CD4-positive, alpha-beta T cell (primary cell): Measurements from ENCODE around the gene FBXO38. TPM values are rescaled to one million over a fixed set of nuclear protein-coding genes. Genes with fewer than 3 reads are reported as not detected.

ENCODE experiments used
- ATAC-seq: fragments of 200-7000 bp; cut with Tn5 transposase; one replicate; pipeline ENCODE4 v1.10.0; 2022; ENCODE audit warnings: mild to moderate bottlenecking; ENCODE audit not compliant: poor library complexity
- CTCF ChIA-PET: fragments of 350-600 bp; sonication (Branson Sonifier 250); formaldehyde crosslinking; loops from one replicate; lab custom pipeline; 2021; ENCODE audit warnings: antibody characterized with exemption, inconsistent platforms; lab: Charles Lee
- POLR2A ChIA-PET: fragments of 350-600 bp; sonication (Branson Sonifier 250); formaldehyde crosslinking; loops from one replicate; lab custom pipeline; 2021; ENCODE audit warnings: antibody characterized with exemption, inconsistent platforms; lab: Charles Lee
- DNase-seq, 14 experiments: peaks; one replicate each; pipeline ENCODE4 v3.0.0-alpha.2; 2013 to 2020; ENCODE audit warnings: mixed read lengths in 2 of 14
- H3K27ac ChIP-seq, 2 donors: one replicate each; pipeline versions ENCODE4 v1.5.1 to v1.7.0; 2013; ENCODE audit warnings: low read length in 2 of 2, low read depth in 1 of 2, mild to moderate bottlenecking in 1 of 2
- H3K27me3 ChIP-seq, 2 experiments: 1 replicate in 1 of 2; 2 replicates in 1 of 2; pipeline versions ENCODE4 v1.6.1 to v1.7.0; 2013; ENCODE audit warnings: low read length in 2 of 2, control low read depth in 1 of 2, mild to moderate bottlenecking in 1 of 2, moderate library complexity in 1 of 2; ENCODE audit not compliant: insufficient read depth in 2 of 2, control insufficient read depth in 1 of 2
- H3K36me3 ChIP-seq: one replicate; pipeline ENCODE4 v1.6.1; 2013; ENCODE audit warnings: low read length, control low read depth; ENCODE audit not compliant: insufficient read depth
- H3K4me1 ChIP-seq: one replicate; pipeline ENCODE4 v1.6.1; 2013; ENCODE audit warnings: low read length, control low read depth; ENCODE audit not compliant: insufficient read depth
- H3K4me3 ChIP-seq: one replicate; pipeline ENCODE4 v1.5.1; 2013; ENCODE audit warnings: mild to moderate bottlenecking, low read length, moderate library complexity
- H3K9me3 ChIP-seq, 2 experiments: 1 replicate in 1 of 2; 2 replicates in 1 of 2; pipeline versions ENCODE4 v1.6.1 to v1.7.0; 2013; ENCODE audit warnings: low read length in 2 of 2, mild to moderate bottlenecking in 2 of 2, control low read depth in 1 of 2, moderate library complexity in 1 of 2; ENCODE audit not compliant: control insufficient read depth in 1 of 2, insufficient read depth in 1 of 2
- H3K27ac Mint-ChIP-seq: one replicate; pipeline ENCODE4 v1.8.0; 2020; ENCODE audit warnings: mixed read lengths
- H3K27me3 Mint-ChIP-seq: one replicate; pipeline ENCODE4 v1.8.0; 2021; ENCODE audit warnings: mixed read lengths
- H3K36me3 Mint-ChIP-seq: one replicate; pipeline ENCODE4 v1.8.0; 2021; ENCODE audit warnings: low read depth, mixed read lengths
- H3K4me1 Mint-ChIP-seq: one replicate; pipeline ENCODE4 v1.8.0; 2021; ENCODE audit warnings: low read depth, mixed read lengths
- H3K4me3 Mint-ChIP-seq: one replicate; pipeline ENCODE4 v1.8.0; 2020; ENCODE audit warnings: mild to moderate bottlenecking, mixed read lengths
- H3K9me3 Mint-ChIP-seq: one replicate; pipeline ENCODE4 v1.8.0; 2020; ENCODE audit warnings: mixed read lengths
- CTCF ChIP-seq: fragments of 200-600 bp; IDR thresholded peaks from one replicate; pipeline ENCODE4 v1.8.0; 2022; ENCODE audit warnings: antibody characterized with exemption, mild to moderate bottlenecking
- intact Hi-C, 2 experiments: fragments of 100-400 bp; cut with DNase I in 1 of 2; cut with micrococcal nuclease in 1 of 2; formaldehyde crosslinking; loops; one replicate each; pipeline versions ENCODE4 v1.15.1 to v1.9.0; 2023 to 2025; cut with DNase I, micrococcal nuclease
- total RNA-seq, 174 experiments: library from RNA in 2 of 174; stranded (reverse) in 2 of 174; gene quantifications; one replicate each; pipeline ENCODE4 v1.2.3 and lab custom pipeline; 2021 to 2026

FBXO38 gene
- total RNA-seq, 2 experiments from 2014 or later: 45.7 to 47.3 TPM

GRCh38 chr5:148433826-148434225 lies 50.1 kb downstream of the FBXO38 start:
- intact Hi-C loops: no loop called here
- Histone ChIP-seq H3K27me3 (no peaks in the 10 kb centered on the region), H3K4me3 (no peak overlapping the region), H3K4me1 (no peaks in the 10 kb centered on the region), H3K27ac (no peak overlapping the region), H3K36me3 (peaks cover 53% of the 10 kb centered on the region), H3K9me3 (no peaks in the 10 kb centered on the region)
- TF ChIP-seq CTCF: no peak
- H3K4me3 Mint-ChIP-seq: no peak overlapping the region
- H3K9me3 Mint-ChIP-seq: no peaks in the 10 kb centered on the region
- H3K27ac Mint-ChIP-seq: no peak overlapping the region
- peaks cover 6% of the 10 kb centered on the region for H3K4me1 Mint-ChIP-seq
- H3K36me3 Mint-ChIP-seq: peaks cover 85% of the 10 kb centered on the region
- no peak for DNase-seq
- CTCF ChIA-PET: no interaction called here
- no peak for ATAC-seq
- POLR2A ChIA-PET: no interaction called here
- no peaks in the 10 kb centered on the region for H3K27me3 Mint-ChIP-seq

GRCh38 chr5:148436029-148436428 lies 52.3 kb downstream of the FBXO38 start:
- no peak for TF ChIP-seq CTCF
- intact Hi-C loops: no loop called here
- H3K4me1 ChIP-seq: no peaks in the 10 kb centered on the region
- no peaks in the 10 kb centered on the region for H3K9me3 ChIP-seq
- H3K27me3 ChIP-seq: no peaks in the 10 kb centered on the region
- peaks cover 74% of the 10 kb centered on the region for H3K36me3 ChIP-seq
- ChIA-PET POLR2A (no interaction called here), CTCF (no interaction called here)
- ATAC-seq: no peak
- no peak overlapping the region for H3K4me3 ChIP-seq
- peaks cover 3% of the 10 kb centered on the region for H3K4me1 Mint-ChIP-seq
- no peaks in the 10 kb centered on the region for H3K27me3 Mint-ChIP-seq
- DNase-seq: no peak
- H3K36me3 Mint-ChIP-seq: peaks cover 94% of the 10 kb centered on the region
- H3K27ac ChIP-seq: no peak overlapping the region
- H3K4me3 Mint-ChIP-seq: no peak overlapping the region
- no peaks in the 10 kb centered on the region for H3K9me3 Mint-ChIP-seq
- no peak overlapping the region for H3K27ac Mint-ChIP-seq

GRCh38 chr5:148437249-148437648 lies 53.5 kb downstream of the FBXO38 start:
- intact Hi-C loops: no loop called here
- H3K27ac ChIP-seq: no peak overlapping the region
- H3K4me1 ChIP-seq: no peaks in the 10 kb centered on the region
- Mint-ChIP-seq H3K27me3 (no peaks in the 10 kb centered on the region), H3K4me3 (no peak overlapping the region), H3K27ac (peak overlapping the region; percentile 65), H3K4me1 (no peaks in the 10 kb centered on the region), H3K9me3 (no peaks in the 10 kb centered on the region), H3K36me3 (peaks cover 92% of the 10 kb centered on the region)
- ATAC-seq (no peak), DNase-seq (no peak)
- TF ChIP-seq CTCF: no peak
- ChIA-PET CTCF (no interaction called here), POLR2A (no interaction called here)
- H3K9me3 ChIP-seq: no peaks in the 10 kb centered on the region
- peaks cover 86% of the 10 kb centered on the region for H3K36me3 ChIP-seq
- no peak overlapping the region for H3K4me3 ChIP-seq
- H3K27me3 ChIP-seq: no peaks in the 10 kb centered on the region
